NK-92 (cell line): Measurements from ENCODE around the gene STC2.

ENCODE experiments used
- DNase-seq: peaks from one replicate; lab custom pipeline; 2025; ENCODE audit not compliant: unreplicated experiment; lab: John Stamatoyannopoulos, UW

STC2 gene

GRCh38 chr5:173314166-173314952, 13.9 kb downstream of the STC2 start:
- no peak for DNase-seq

GRCh38 chr5:173313351-173313801, 14.8 kb downstream of the STC2 start:
- DNase-seq: no peak

GRCh38 chr5:173312821-173313220, 15.4 kb downstream of the STC2 start:
- DNase-seq: no peak

GRCh38 chr5:173311818-173312585, 16.2 kb downstream of the STC2 start:
- no peak for DNase-seq

- DNase-seq: no peak
Observed at GRCh38 chr5:173310861-173311785, 17.1 kb downstream of the STC2 start.

- no peak for DNase-seq
Observed at GRCh38 chr5:173310218-173310769, 17.9 kb downstream of the STC2 start.

- no peak for DNase-seq
Observed at GRCh38 chr5:173309731-173310130, 18.5 kb downstream of the STC2 start.

GRCh38 chr5:173308226-173308625, 20.0 kb downstream of the STC2 start:
- no peak for DNase-seq

GRCh38 chr5:173307695-173308094, 20.5 kb downstream of the STC2 start:
- DNase-seq: no peak

GRCh38 chr5:173306695-173307094, 21.5 kb downstream of the STC2 start:
- no peak for DNase-seq

GRCh38 chr5:173304591-173304988, 23.6 kb downstream of the STC2 start:
- no peak for DNase-seq

- DNase-seq: no peak
Observed at GRCh38 chr5:173303878-173304590, 24.2 kb downstream of the STC2 start.

GRCh38 chr5:173302546-173303155, 25.6 kb downstream of the STC2 start:
- no peak for DNase-seq

- no peak for DNase-seq
Observed at GRCh38 chr5:173301695-173302545, 26.3 kb downstream of the STC2 start.

GRCh38 chr5:173300389-173301047, 27.7 kb downstream of the STC2 start:
- no peak for DNase-seq

- DNase-seq: no peak
Observed at GRCh38 chr5:173299820-173300219, 28.4 kb downstream of the STC2 start.

- no peak for DNase-seq
Observed at GRCh38 chr5:173298213-173298926, 29.8 kb downstream of the STC2 start.

- DNase-seq: no peak
Observed at GRCh38 chr5:173297813-173298212, 30.4 kb downstream of the STC2 start.
